ENCODE results near the gene KDM4C. TPM values are rescaled to one million over a fixed set of nuclear protein-coding genes. Genes with fewer than 3 reads are reported as not detected.
"Not testable (repeated sequence)": the region's sequence is repeated elsewhere in the genome, so short reads cannot be mapped to it uniquely, and the experiment has no call there.

Gene KDM4C
- total RNA-seq, 1 experiment from 2014 or later, result 11.5 TPM

GRCh38 chr9:7164440-7165330 is 406.9 kb downstream of the KDM4C start:
- no peak for DNase-seq (ENCODE audit: low read depth)

- DNase-seq (ENCODE audit: low read depth), result no peak
Observed at GRCh38 chr9:7165331-7165975, 407.7 kb downstream of the KDM4C start.

- DNase-seq (ENCODE audit: low read depth), result no peak
Observed at GRCh38 chr9:7166074-7166473, 408.3 kb downstream of the KDM4C start.

DNA sequence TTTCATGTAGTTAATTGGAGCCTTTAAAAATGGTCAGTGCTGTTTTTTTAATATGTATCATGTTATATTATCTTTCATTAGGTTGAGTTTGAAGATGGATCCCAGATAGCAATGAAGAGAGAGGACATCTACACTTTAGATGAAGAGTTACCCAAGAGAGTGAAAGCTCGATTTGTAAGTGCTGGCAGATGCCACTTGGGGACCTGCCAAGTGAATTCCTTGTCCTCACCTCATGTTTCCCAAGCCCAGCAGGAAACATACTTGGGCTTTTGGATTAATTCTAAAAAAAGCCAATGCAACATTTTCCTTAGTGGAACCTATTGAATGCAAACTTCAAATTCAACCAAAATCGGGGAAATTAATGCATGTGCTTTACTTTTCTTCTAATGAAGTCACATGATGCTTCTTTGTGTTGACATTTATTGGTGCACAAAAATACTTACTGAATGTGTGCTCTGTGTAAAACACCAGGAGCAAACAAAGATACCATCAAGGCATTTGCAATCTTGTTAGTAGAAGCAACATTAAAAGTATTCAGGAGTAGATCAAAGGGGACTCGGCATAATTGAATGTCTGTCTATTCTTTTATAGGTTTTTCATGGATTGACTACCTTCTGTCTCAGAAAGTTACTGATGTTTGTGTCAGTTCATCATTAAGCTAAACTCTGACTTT is 412.1 kb downstream of the KDM4C start:
- no peak for DNase-seq (ENCODE audit: low read depth)

DNA sequence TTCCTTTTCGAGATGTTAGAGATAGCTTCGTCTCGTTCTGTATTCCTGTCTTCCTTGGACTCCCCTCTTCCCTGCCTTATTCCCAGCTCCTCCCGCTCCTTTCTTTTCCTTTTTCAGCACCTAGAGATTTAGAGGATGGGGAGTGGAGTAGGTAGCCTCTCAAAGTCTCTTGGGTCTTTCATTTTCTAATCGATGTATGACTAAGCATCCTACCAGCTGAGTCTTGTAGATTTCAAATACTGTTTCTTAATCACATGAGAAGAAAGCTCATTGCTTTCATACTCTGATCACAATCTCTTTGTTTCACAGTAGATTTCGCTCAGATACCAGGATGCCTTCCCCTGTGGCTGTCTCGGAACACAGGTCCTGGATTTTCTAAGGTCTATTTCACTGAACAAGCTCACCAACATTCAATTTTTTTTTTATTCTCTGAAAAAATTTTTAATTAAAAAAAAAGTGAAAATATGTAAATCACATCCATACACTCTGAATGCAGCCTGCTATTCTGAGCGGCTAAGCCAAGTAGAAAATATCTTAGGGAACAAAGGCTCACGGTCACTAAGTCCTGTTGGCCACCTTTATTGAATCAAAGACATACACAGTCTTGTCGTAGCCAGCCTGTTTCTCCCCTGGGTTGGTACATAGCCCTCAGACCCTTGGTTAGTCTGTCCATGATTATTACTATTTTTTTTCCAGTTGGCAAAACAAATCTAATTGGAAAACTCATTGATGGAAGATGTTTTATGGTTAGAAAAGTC is 413.8 kb downstream of the KDM4C start:
- DNase-seq (ENCODE audit: low read depth), result no peak

GRCh38 chr9:7172154-7173115 is 414.7 kb downstream of the KDM4C start:
- DNase-seq (ENCODE audit: low read depth), result peak; percentile 8

DNA sequence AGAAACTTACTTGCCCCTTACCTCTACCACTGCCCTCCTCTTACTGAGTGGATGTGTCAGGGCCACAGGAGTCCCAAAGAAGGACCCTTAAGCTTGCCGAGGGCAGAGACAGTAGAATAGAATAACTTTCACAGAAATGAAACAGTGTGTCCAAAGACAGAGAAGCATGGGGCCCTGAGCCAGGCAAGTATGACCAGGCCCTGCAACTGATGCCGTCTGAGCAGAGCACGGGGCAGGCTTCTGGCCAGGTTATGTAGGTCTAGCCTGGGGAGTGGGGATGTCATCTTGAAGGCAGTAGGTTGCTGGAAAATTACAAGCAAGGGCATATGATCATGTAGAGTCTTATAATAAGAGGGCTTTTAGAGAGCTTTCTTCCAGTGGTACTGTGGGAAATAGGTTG is 415.4 kb downstream of the KDM4C start:
- DNase-seq (ENCODE audit: low read depth), result no peak

GRCh38 chr9:7174301-7174700 is 416.5 kb downstream of the KDM4C start:
- DNase-seq (ENCODE audit: low read depth), result no peak

GRCh38 chr9:7174884-7175283 is 417.1 kb downstream of the KDM4C start:
- peak; percentile 51 for DNase-seq (ENCODE audit: low read depth)

DNA sequence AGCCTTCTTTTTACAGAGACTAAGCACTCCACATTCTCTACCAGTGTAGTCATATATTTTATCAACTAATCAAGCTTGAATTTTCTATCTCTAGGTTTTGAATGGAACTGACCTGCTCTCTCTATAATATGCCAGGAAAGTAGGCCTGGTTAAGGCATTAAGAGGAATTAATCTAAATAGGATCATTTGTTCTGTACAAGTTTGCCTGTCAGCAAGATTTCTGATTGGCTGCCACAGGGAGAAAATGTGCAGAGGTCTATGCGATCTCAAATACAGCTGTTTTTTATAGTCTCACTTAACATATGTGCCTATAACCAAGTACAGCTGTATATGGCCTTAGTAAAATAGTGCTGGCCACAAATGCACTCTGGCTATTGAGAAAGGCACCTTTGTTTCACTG is 418.8 kb downstream of the KDM4C start:
- no peak for DNase-seq (ENCODE audit: low read depth)

GRCh38 chr9:7177383-7177782 is 419.6 kb downstream of the KDM4C start:
- DNase-seq (ENCODE audit: low read depth), result no peak

- DNase-seq (ENCODE audit: low read depth), result no peak
Observed at GRCh38 chr9:7178729-7179128, 421.0 kb downstream of the KDM4C start.

DNA sequence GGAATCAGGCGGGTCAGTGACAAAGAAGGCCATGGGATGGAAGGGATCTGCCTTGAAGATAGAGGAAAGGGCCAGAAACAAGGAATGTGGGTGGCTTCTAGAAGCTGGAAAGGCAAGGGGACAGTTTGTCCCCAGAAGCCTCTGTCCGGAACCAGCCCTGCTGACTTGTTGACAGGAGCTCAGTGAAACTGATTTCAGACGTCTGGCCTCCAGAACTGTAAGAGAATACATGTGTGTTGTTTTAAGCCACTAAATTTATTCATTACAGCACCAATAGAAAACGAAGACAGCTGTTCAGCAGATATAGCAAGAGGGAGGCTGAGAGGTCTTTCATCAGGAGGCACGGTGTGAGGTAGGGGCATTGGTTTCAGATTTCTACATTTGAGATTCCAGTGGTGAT is 422.5 kb downstream of the KDM4C start:
- no peak for DNase-seq (ENCODE audit: low read depth)

- DNase-seq (ENCODE audit: low read depth), result not testable (repeated sequence)
Observed at GRCh38 chr9:7183139-7183538, 425.4 kb downstream of the KDM4C start.

DNA sequence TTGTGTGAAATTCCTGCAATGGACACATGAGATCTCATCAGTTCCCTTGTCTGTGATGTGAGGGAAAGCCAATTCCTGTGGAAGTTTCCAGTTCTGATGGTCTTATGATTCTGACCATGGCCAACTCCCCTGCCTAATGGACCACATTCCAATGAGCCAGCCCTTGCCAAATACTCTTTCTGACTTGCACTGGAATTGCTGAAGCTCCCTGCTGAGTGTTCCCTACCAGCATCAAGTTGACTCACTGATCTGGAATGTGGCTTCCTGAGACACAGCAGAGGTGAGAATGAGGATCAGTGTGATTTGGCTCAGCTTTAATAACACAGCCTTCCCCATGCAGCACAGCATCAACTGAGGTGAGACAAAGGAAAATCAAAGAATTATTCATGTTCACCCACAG is 427.8 kb downstream of the KDM4C start:
- peak; percentile 95 for DNase-seq (ENCODE audit: low read depth)

DNA sequence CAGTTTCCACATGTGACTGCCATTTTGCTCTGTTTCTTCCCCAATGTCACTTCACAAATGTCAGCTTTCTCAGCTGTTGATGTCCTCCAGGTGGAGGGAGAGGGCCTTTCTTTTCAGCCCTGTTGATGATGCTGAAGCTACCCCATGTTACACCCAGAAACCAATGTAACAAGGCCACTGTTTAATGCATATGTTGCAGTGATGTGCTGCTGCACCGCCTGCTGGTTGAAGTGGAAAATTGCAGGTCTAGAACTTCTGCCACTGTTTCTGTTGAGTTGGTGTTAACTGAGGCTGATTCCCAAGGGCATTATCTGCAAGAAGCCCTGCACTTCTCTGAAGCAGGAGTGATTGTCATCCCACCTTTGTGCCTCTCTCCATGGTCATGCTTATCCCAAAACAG is 428.4 kb downstream of the KDM4C start:
- DNase-seq (ENCODE audit: low read depth), result peak; percentile 39

- no peak for DNase-seq (ENCODE audit: low read depth)
Observed at GRCh38 chr9:7192266-7192665, 434.5 kb downstream of the KDM4C start.

DNA sequence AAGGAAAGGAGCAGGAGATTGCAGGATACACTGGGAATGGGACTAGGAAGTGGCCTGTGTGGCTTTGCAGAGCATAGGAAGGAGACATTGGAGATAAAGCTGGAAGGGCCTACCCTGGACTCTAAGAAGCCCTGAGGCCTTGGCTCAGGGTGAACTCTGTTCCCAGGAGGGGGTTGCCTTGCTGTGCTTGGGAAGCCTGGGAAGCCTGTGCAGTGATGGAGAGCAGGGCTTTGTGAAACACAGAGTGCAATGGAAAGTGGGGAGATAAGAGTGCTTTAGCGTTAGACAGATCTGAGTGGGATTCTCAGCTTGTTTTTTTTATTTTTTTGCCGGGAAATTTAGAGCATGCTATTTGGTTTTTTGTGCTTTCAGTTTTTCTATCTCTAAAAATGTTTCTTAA is 437.8 kb downstream of the KDM4C start:
- no peak for DNase-seq (ENCODE audit: low read depth)

DNA sequence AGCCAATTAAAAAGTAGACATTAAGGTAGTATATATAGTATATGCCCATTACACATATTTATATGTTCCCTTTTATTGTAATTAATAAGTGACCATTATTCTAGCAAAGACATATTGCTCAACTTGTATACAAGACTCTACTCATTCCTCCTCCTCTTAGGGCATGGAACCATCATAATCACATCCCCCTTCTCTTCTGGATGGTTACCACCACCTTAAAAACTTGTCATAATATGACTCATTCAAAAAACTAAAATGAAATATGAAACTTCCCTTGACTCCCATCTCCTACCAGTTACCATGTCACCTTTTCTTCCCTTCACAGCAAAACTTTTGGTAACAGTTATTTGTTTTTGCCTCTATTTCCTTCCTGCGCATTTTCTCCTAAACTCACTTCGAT is 438.7 kb downstream of the KDM4C start:
- DNase-seq (ENCODE audit: low read depth), result peak; percentile 30

- DNase-seq (ENCODE audit: low read depth), result no peak
Observed at GRCh38 chr9:7201196-7201595, 443.4 kb downstream of the KDM4C start.
